ENCODE data around the gene THAP4. TPM values are rescaled to one million over a fixed set of nuclear protein-coding genes. Genes with fewer than 3 reads are reported as not detected.

Gene THAP4
- polyA plus RNA-seq, 1 of the 3 experiments (the other 2 are of a cell fraction) = 64.7 TPM

DNA sequence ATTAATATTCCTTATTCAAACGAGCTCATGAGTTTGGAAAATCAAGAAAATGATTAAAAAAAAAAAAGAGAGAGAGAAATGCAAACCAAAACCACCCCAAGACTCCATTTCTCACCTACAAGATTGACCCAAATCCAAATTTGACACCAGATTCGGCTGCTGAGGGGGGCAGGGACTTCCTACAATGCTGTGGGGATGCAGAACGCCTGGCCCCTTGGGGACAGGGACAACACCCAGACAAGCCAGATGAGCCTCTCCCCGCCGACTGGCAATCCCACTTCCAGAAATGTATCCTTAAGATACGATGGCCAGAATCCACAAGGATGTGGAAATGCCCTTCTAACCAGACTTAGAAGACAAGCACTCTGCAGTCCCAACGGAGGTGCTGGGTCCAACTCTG lies 57.7 kb downstream of the THAP4 start (continued):
- TF ChIP-seq, protein P1, sequence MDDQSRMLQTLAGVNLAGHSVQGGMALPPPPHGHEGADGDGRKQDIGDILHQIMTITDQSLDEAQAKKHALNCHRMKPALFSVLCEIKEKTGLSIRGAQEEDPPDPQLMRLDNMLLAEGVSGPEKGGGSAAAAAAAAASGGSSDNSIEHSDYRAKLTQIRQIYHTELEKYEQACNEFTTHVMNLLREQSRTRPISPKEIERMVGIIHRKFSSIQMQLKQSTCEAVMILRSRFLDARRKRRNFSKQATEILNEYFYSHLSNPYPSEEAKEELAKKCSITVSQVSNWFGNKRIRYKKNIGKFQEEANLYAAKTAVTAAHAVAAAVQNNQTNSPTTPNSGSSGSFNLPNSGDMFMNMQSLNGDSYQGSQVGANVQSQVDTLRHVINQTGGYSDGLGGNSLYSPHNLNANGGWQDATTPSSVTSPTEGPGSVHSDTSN (IDR thresholded peaks at IDR 0.05) = no peak
- TF ChIP-seq FOSL2 (IDR thresholded peaks at IDR 0.05; ENCODE audit: borderline replicate concordance, low read depth) = no peak

DNA sequence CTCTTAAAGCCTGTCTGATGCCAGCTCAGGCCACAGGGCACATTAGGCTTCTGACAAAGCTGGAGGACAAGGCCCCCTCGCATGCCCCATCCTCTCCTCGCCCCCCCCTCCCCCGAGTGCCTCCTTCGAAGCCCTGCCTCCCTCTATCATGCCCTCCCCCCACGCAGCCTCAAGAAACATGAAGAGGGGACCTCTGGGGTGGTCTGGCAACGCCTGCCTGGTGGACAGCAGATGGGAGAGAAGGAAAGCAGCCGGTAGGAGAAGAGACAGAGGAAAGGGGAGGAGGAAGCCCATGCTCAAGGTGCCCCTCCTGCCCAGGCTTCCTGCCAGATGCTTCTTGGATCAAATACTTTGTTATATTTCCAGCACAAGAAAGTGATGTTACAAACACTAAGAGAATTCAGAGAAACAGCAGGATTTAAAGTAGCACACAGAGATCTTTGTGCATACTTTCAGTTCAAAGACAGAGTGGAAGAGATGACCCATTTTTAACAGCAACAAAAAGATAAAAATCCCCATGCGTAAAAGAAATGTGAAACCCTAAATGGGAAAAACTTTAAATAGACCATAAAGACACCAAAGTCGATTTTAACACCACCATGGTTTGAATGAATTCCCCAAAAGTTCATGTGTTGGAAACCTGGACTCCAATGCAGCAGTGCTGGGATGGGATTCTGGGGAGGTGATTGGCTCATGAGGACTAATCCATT lies 59.4 kb downstream of the THAP4 start:
- CTCF ChIA-PET = interaction anchor here (0.9 kb wide), 1 partner anchor 14 kb away, joined by 3 read pairs; no protein-coding TSS in a partner anchor
- Histone ChIP-seq H2AFZ (ENCODE audit: low read depth) (no peak overlapping the region), H3F3A (replicated peaks; ENCODE audit: insufficient read depth) (no peaks in the 10 kb centered on the region), H3K9me3 (no peaks in the 10 kb centered on the region), H3K9me2 (no peaks in the 10 kb centered on the region), H3K27me3 (ENCODE audit: insufficient read depth) (no peaks in the 10 kb centered on the region), H3K9ac (no peak overlapping the region), H3K36me3 (replicated peaks in 1 of 2; ENCODE audit: control insufficient read depth in 1 of 2, insufficient read depth in 2 of 2, low read length in 1 of 2) (peaks cover 9 to 21% of the 10 kb centered on the region in 2 experiments), H3K79me2 (ENCODE audit: insufficient read depth) (no peaks in the 10 kb centered on the region), H3K4me3 (ENCODE audit: low read depth in 2 of 2, low read length in 1 of 2) (no peak overlapping the region), H3K4me2 (no peak overlapping the region), H4K20me1 (ENCODE audit: insufficient read depth) (no peaks in the 10 kb centered on the region), H3K27ac (ENCODE audit: low read depth in 2 of 2, low read length in 1 of 2) (no peak overlapping the region), H3K4me1 (ENCODE audit: control insufficient read depth in 1 of 2, insufficient read depth in 2 of 2, low read depth in 1 of 2, low read length in 1 of 2) (no peaks in the 10 kb centered on the region)
- TF ChIP-seq CHD2 (IDR thresholded peaks at IDR 0.05; ENCODE audit: low read length, partially characterized antibody) = no peak
- TF ChIP-seq, protein P2, sequence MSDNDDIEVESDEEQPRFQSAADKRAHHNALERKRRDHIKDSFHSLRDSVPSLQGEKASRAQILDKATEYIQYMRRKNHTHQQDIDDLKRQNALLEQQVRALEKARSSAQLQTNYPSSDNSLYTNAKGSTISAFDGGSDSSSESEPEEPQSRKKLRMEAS (IDR thresholded peaks at IDR 0.05; ENCODE audit: low read depth) = no peak
- no peak for TF ChIP-seq NFIC (IDR thresholded peaks at IDR 0.05; ENCODE audit: borderline replicate concordance)
- DNase-seq = no peak
- WGBS (ENCODE audit: low lambda C conversion rate) = 85% methylated on average over 9 of the region's 9 CpGs
- POLR2A ChIA-PET = no interaction called here

DNA sequence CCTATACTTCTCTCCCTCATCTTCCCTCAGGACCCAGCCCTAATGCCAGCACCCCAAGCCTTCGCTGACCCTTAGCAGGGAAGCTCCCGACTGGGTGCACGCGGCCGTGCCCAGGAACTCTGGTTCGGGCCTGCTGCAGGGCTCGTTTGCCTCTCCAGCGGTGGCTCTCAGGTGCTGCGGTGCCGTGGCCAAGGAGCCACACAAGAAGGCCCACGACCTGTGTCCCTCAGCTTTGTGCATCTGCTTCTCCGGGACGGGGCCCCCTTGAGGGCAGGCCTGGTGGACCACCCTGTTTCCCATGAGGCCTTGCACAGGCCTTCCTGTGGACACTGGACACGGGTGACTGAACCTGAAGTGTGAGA lies 60.7 kb downstream of the THAP4 start:
- no peaks in the 10 kb centered on the region for H4K20me1 ChIP-seq (ENCODE audit: insufficient read depth)
- WGBS (ENCODE audit: low lambda C conversion rate) = 75% methylated on average over 8 of the region's 14 CpGs
- peaks cover 0 to 13% of the 10 kb centered on the region in 2 experiments for H3K36me3 ChIP-seq (replicated peaks in 1 of 2; ENCODE audit: control insufficient read depth in 1 of 2, insufficient read depth in 2 of 2, low read length in 1 of 2)
- H3F3A ChIP-seq (replicated peaks; ENCODE audit: insufficient read depth) = no peaks in the 10 kb centered on the region
- CTCF ChIA-PET = no interaction called here
- no peaks in the 10 kb centered on the region for H3K9me3 ChIP-seq
- no peaks in the 10 kb centered on the region for H3K9me2 ChIP-seq
- H3K27me3 ChIP-seq (ENCODE audit: insufficient read depth) = no peaks in the 10 kb centered on the region
- H3K4me1 ChIP-seq (ENCODE audit: control insufficient read depth in 1 of 2, insufficient read depth in 2 of 2, low read depth in 1 of 2, low read length in 1 of 2) = no peaks in the 10 kb centered on the region
- DNase-seq = no peak
- no peak overlapping the region for H3K4me3 ChIP-seq (ENCODE audit: low read depth in 2 of 2, low read length in 1 of 2)
- no peak overlapping the region for H3K9ac ChIP-seq
- no peak overlapping the region for H3K27ac ChIP-seq (ENCODE audit: low read depth in 2 of 2, low read length in 1 of 2)
- POLR2A ChIA-PET = no interaction called here
- no peak overlapping the region for H2AFZ ChIP-seq (ENCODE audit: low read depth)
- no peaks in the 10 kb centered on the region for H3K79me2 ChIP-seq (ENCODE audit: insufficient read depth)
- TF ChIP-seq, protein P3, sequence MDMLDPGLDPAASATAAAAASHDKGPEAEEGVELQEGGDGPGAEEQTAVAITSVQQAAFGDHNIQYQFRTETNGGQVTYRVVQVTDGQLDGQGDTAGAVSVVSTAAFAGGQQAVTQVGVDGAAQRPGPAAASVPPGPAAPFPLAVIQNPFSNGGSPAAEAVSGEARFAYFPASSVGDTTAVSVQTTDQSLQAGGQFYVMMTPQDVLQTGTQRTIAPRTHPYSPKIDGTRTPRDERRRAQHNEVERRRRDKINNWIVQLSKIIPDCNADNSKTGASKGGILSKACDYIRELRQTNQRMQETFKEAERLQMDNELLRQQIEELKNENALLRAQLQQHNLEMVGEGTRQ (IDR thresholded peaks at IDR 0.05; ENCODE audit: borderline replicate concordance, low read depth, low read length) = no peak
- TF ChIP-seq, protein P4, sequence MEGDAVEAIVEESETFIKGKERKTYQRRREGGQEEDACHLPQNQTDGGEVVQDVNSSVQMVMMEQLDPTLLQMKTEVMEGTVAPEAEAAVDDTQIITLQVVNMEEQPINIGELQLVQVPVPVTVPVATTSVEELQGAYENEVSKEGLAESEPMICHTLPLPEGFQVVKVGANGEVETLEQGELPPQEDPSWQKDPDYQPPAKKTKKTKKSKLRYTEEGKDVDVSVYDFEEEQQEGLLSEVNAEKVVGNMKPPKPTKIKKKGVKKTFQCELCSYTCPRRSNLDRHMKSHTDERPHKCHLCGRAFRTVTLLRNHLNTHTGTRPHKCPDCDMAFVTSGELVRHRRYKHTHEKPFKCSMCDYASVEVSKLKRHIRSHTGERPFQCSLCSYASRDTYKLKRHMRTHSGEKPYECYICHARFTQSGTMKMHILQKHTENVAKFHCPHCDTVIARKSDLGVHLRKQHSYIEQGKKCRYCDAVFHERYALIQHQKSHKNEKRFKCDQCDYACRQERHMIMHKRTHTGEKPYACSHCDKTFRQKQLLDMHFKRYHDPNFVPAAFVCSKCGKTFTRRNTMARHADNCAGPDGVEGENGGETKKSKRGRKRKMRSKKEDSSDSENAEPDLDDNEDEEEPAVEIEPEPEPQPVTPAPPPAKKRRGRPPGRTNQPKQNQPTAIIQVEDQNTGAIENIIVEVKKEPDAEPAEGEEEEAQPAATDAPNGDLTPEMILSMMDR (IDR thresholded peaks at IDR 0.05) = no peak
- no peak for TF ChIP-seq FOXJ3 (CRISPR knock-in tag; IDR thresholded peaks at IDR 0.05)
- TF ChIP-seq, protein P1 (IDR thresholded peaks at IDR 0.05) = no peak
- TF ChIP-seq EP300 (IDR thresholded peaks at IDR 0.05; ENCODE audit: borderline replicate concordance in 1 of 2, low read depth in 1 of 2, low read length in 1 of 2) = no peak
- TF ChIP-seq TAF1 (IDR thresholded peaks at IDR 0.05; ENCODE audit: borderline replicate concordance, low read depth, low read length) = no peak
- H3K4me2 ChIP-seq = no peak overlapping the region
